ENCODE data around the gene MCTP1.

MCTP1 gene

GRCh38 chr5:94815313-94816039 lies 469.4 kb downstream of the MCTP1 start:
- DNase-seq (ENCODE audit: low read depth) = no peak

- no peak for DNase-seq (ENCODE audit: low read depth)
Measured at GRCh38 chr5:94812232-94812631, 472.7 kb downstream of the MCTP1 start.

- no peak for DNase-seq (ENCODE audit: low read depth)
Measured at GRCh38 chr5:94811331-94811730, 473.6 kb downstream of the MCTP1 start.

- no peak for DNase-seq (ENCODE audit: low read depth)
Measured at GRCh38 chr5:94810877-94811276, 474.0 kb downstream of the MCTP1 start.

GRCh38 chr5:94810281-94810680 lies 474.6 kb downstream of the MCTP1 start:
- no peak for DNase-seq (ENCODE audit: low read depth)

- no peak for DNase-seq (ENCODE audit: low read depth)
Measured at GRCh38 chr5:94808497-94808896, 476.4 kb downstream of the MCTP1 start.

- no peak for DNase-seq (ENCODE audit: low read depth)
Measured at GRCh38 chr5:94807985-94808384, 476.9 kb downstream of the MCTP1 start.

GRCh38 chr5:94802450-94802849 lies 482.4 kb downstream of the MCTP1 start:
- DNase-seq (ENCODE audit: low read depth) = no peak

- no peak for DNase-seq (ENCODE audit: low read depth)
Measured at GRCh38 chr5:94796586-94796985, 488.3 kb downstream of the MCTP1 start.

- DNase-seq (ENCODE audit: low read depth) = no peak
Measured at GRCh38 chr5:94793816-94794198, 491.1 kb downstream of the MCTP1 start.

- DNase-seq (ENCODE audit: low read depth) = no peak
Measured at GRCh38 chr5:94793113-94793815, 491.6 kb downstream of the MCTP1 start.

GRCh38 chr5:94791829-94792228 lies 493.1 kb downstream of the MCTP1 start:
- no peak for DNase-seq (ENCODE audit: low read depth)

GRCh38 chr5:94788527-94788926 lies 496.4 kb downstream of the MCTP1 start:
- no peak for DNase-seq (ENCODE audit: low read depth)

- no peak for DNase-seq (ENCODE audit: low read depth)
Measured at GRCh38 chr5:94784536-94785505, 500.1 kb downstream of the MCTP1 start.

GRCh38 chr5:94782383-94782782 lies 502.5 kb downstream of the MCTP1 start:
- no peak for DNase-seq (ENCODE audit: low read depth)

GRCh38 chr5:94779684-94780083 lies 505.2 kb downstream of the MCTP1 start:
- DNase-seq (ENCODE audit: low read depth) = no peak

- no peak for DNase-seq (ENCODE audit: low read depth)
Measured at GRCh38 chr5:94778732-94779131, 506.2 kb downstream of the MCTP1 start.

- no peak for DNase-seq (ENCODE audit: low read depth)
Measured at GRCh38 chr5:94778299-94778698, 506.6 kb downstream of the MCTP1 start.

- DNase-seq (ENCODE audit: low read depth) = no peak
Measured at GRCh38 chr5:94777056-94777880, 507.6 kb downstream of the MCTP1 start.

GRCh38 chr5:94776167-94776566 lies 508.7 kb downstream of the MCTP1 start:
- no peak for DNase-seq (ENCODE audit: low read depth)

- no peak for DNase-seq (ENCODE audit: low read depth)
Measured at GRCh38 chr5:94775088-94775487, 509.8 kb downstream of the MCTP1 start.

GRCh38 chr5:94771742-94772141 lies 513.2 kb downstream of the MCTP1 start:
- DNase-seq (ENCODE audit: low read depth) = no peak
